Measurements from ENCODE around the gene GAK.

GAK gene

GRCh38 chr4:906339-907102 lies 25.6 kb downstream of the GAK start:
- no peak for DNase-seq

- DNase-seq, result no peak
These were observed 26.4 kb downstream of the GAK start for GRCh38 chr4:905485-906338.

GRCh38 chr4:903066-904046 lies 28.8 kb downstream of the GAK start:
- DNase-seq, result no peak

GRCh38 chr4:901192-901910 lies 30.8 kb downstream of the GAK start:
- no peak for DNase-seq

- no peak for DNase-seq
These were observed 31.4 kb downstream of the GAK start for GRCh38 chr4:900721-901120.

GRCh38 chr4:900073-900472 lies 32.0 kb downstream of the GAK start:
- DNase-seq, result no peak

GRCh38 chr4:899556-899906 lies 32.6 kb downstream of the GAK start:
- no peak for DNase-seq

- no peak for DNase-seq
These were observed 33.1 kb downstream of the GAK start for GRCh38 chr4:898869-899555.

- DNase-seq, result no peak
These were observed 34.0 kb downstream of the GAK start for GRCh38 chr4:898123-898522.

GRCh38 chr4:896630-897029 lies 35.5 kb downstream of the GAK start:
- DNase-seq, result no peak

GRCh38 chr4:896216-896615 lies 35.9 kb downstream of the GAK start:
- no peak for DNase-seq

GRCh38 chr4:895596-895995 lies 36.5 kb downstream of the GAK start:
- no peak for DNase-seq

- DNase-seq, result no peak
These were observed 38.0 kb downstream of the GAK start for GRCh38 chr4:893995-894705.

GRCh38 chr4:893276-893994 lies 38.7 kb downstream of the GAK start:
- DNase-seq, result no peak

- DNase-seq, result no peak
These were observed 39.3 kb downstream of the GAK start for GRCh38 chr4:892780-893179.

GRCh38 chr4:891747-892146 lies 40.4 kb downstream of the GAK start:
- DNase-seq, result no peak

GRCh38 chr4:890036-890695 lies 42.0 kb downstream of the GAK start:
- no peak for DNase-seq

- DNase-seq, result no peak
These were observed 42.6 kb downstream of the GAK start for GRCh38 chr4:889516-889915.

- DNase-seq, result no peak
These were observed 44.1 kb downstream of the GAK start for GRCh38 chr4:888029-888428.
